Neural cell (in vitro differentiated cells): ENCODE measurements around the gene KRTAP5-2. TPM values are rescaled to one million over a fixed set of nuclear protein-coding genes. Genes with fewer than 3 reads are reported as not detected.

Experiments used
- H2AFZ ChIP-seq: fragments of 200-600, 300-800 bp; sonication (generic), shearing (Covaris generic); 2 replicates; pipeline ENCODE4 v1.6.0; 2014; ENCODE audit warnings: low read depth, mild to moderate bottlenecking, antibody characterized with exemption, low read length, moderate library complexity
- H3F3A ChIP-seq: fragments of 200-600 bp; shearing (Covaris generic); 2 replicates; pipeline ENCODE4 v1.6.1; 2016; ENCODE audit warnings: mild to moderate bottlenecking, moderate library complexity, mixed read lengths, antibody characterized with exemption, low read length; ENCODE audit not compliant: insufficient read depth, poor library complexity, severe bottlenecking
- H3K27ac ChIP-seq: fragments of 200-600, 300-800 bp; sonication (generic), shearing (Covaris generic); 2 replicates; pipeline ENCODE4 v1.5.1; 2014; ENCODE audit warnings: mild to moderate bottlenecking, low read length, moderate library complexity
- H3K27me3 ChIP-seq: fragments of 300-800, 200-600 bp; sonication (generic), shearing (Covaris generic); 2 replicates; pipeline ENCODE4 v1.6.0; 2014; ENCODE audit warnings: mild to moderate bottlenecking, low read depth, low read length, moderate library complexity; ENCODE audit not compliant: insufficient read depth
- H3K36me3 ChIP-seq: fragments of 300-800, 200-600 bp; sonication (generic), shearing (Covaris generic); 2 replicates; pipeline ENCODE4 v1.5.1; 2014; ENCODE audit warnings: mild to moderate bottlenecking, antibody characterized with exemption, low read length, moderate library complexity; ENCODE audit not compliant: insufficient read depth
- H3K4me2 ChIP-seq: fragments of 300-800, 200-600 bp; sonication (generic), shearing (Covaris generic); 2 replicates; pipeline ENCODE4 v1.6.0; 2014; ENCODE audit warnings: mild to moderate bottlenecking, low read length
- H3K4me3 ChIP-seq: fragments of 300-800, 200-600 bp; sonication (generic), shearing (Covaris generic); 2 replicates; pipeline ENCODE4 v1.5.1; 2014; ENCODE audit warnings: mild to moderate bottlenecking, low read length, moderate library complexity
- H3K79me2 ChIP-seq: fragments of 200-600 bp; shearing (Covaris generic); replicated peaks from 2 replicates; pipeline ENCODE4 v1.6.0; 2014; ENCODE audit warnings: mild to moderate bottlenecking, low read length, moderate library complexity; ENCODE audit not compliant: insufficient read depth
- H3K9ac ChIP-seq: fragments of 300-800, 200-600 bp; sonication (generic), shearing (Covaris generic); 2 replicates; pipeline ENCODE4 v1.6.1; 2016; ENCODE audit warnings: mild to moderate bottlenecking, low read length, mixed read lengths
- H3K9me2 ChIP-seq: fragments of 200-600 bp; shearing (Covaris generic); 2 replicates; pipeline ENCODE4 v1.6.1; 2016; ENCODE audit warnings: mild to moderate bottlenecking, low read length, mixed read lengths; ENCODE audit not compliant: insufficient read depth
- H3K9me3 ChIP-seq: fragments of 200-600, 300-800 bp; sonication (generic), shearing (Covaris generic); 2 replicates; pipeline ENCODE4 v1.6.1; 2016; ENCODE audit warnings: mild to moderate bottlenecking, mixed run types, low read length, moderate library complexity, mixed read lengths
- H4K20me1 ChIP-seq: fragments of 200-600 bp; shearing (Covaris generic); 2 replicates; pipeline ENCODE4 v1.6.1; 2016; ENCODE audit warnings: mild to moderate bottlenecking, mixed run types; ENCODE audit not compliant: insufficient read depth
- EP300 ChIP-seq: fragments of 450-650 bp; conservative IDR thresholded peaks from 2 replicates; pipeline ENCODE4 v1.6.1; 2014; ENCODE audit warnings: antibody characterized with exemption, mild to moderate bottlenecking, moderate library complexity; ENCODE audit not compliant: poor library complexity, severe bottlenecking
- EZH2 ChIP-seq: fragments of 200-600, 300-800 bp; shearing (Covaris generic), sonication (generic); IDR thresholded peaks from 2 replicates; pipeline ENCODE4 v1.6.1; 2014; ENCODE audit warnings: antibody characterized with exemption, low read length, borderline replicate concordance, mild to moderate bottlenecking; ENCODE audit not compliant: insufficient read depth, poor library complexity, severe bottlenecking
- MXI1 ChIP-seq: fragments of 450-650 bp; conservative IDR thresholded peaks from 2 replicates; pipeline ENCODE4 v1.6.1; 2014; ENCODE audit warnings: antibody characterized with exemption, mild to moderate bottlenecking; ENCODE audit not compliant: poor library complexity, severe bottlenecking
- POLR2AphosphoS5 ChIP-seq: IDR thresholded peaks from 2 replicates; pipeline ENCODE4 v1.6.1; 2012
- RAD21 ChIP-seq: fragments of 450-650 bp; conservative IDR thresholded peaks from 2 replicates; pipeline ENCODE4 v1.6.1; 2014; ENCODE audit warnings: antibody characterized with exemption, mild to moderate bottlenecking, moderate library complexity
- SMC3 ChIP-seq: fragments of 450-650 bp; conservative IDR thresholded peaks from 2 replicates; pipeline ENCODE4 v1.6.1; 2014; ENCODE audit warnings: antibody characterized with exemption, mild to moderate bottlenecking, moderate library complexity; ENCODE audit not compliant: poor library complexity
- TAF1 ChIP-seq: IDR thresholded peaks from 2 replicates; pipeline ENCODE4 v1.6.1; 2012; ENCODE audit warnings: low read depth
- polyA plus RNA-seq: library from polyadenylated mRNA; depleted of rRNA; stranded (reverse); fragments of >200 nt; gene quantifications from 2 replicates; pipeline ENCODE4 v1.2.3, GENCODE V29; 2014
- TF ChIP-seq, protein P1 (sequence below): fragments of 450-650 bp; IDR thresholded peaks from 2 replicates; pipeline ENCODE4 v1.5.1; 2014; ENCODE audit warnings: antibody characterized with exemption, mild to moderate bottlenecking, moderate library complexity; ENCODE audit not compliant: poor library complexity, severe bottlenecking
- TF ChIP-seq, protein P2 (sequence below): IDR thresholded peaks from 2 replicates; pipeline ENCODE4 v1.6.1; 2012; ENCODE audit warnings: borderline replicate concordance

The KRTAP5-2 gene
- polyA plus RNA-seq, 1 donor from 2014 or later = not detected

DNA sequence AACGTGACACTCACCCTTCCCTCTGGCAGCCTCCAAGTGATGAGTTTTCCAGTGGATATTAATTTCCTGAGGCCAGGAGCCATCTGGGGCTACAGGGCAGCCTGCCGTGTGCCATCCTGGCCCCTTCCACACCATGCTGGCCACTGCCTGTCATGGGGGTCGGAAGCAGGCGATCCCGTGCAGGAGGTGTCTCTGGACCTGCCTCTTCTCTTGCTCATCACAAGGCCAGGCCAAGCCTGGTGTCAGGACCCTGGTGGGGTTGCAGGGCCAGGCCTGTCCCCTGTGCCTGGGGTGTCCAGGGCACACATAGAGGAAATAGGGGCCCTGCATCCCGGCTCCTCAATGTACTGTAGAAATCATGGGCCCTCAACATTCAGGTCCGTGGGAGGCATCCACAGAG, 6.6 kb upstream of the KRTAP5-2 start:
- H3K4me2 ChIP-seq = no peak overlapping the region
- TF ChIP-seq SMC3 (no peak), EZH2 (no peak), RAD21 (no peak), TAF1 (no peak), POLR2AphosphoS5 (no peak), MXI1 (no peak), EP300 (no peak)
- TF ChIP-seq, protein P1, sequence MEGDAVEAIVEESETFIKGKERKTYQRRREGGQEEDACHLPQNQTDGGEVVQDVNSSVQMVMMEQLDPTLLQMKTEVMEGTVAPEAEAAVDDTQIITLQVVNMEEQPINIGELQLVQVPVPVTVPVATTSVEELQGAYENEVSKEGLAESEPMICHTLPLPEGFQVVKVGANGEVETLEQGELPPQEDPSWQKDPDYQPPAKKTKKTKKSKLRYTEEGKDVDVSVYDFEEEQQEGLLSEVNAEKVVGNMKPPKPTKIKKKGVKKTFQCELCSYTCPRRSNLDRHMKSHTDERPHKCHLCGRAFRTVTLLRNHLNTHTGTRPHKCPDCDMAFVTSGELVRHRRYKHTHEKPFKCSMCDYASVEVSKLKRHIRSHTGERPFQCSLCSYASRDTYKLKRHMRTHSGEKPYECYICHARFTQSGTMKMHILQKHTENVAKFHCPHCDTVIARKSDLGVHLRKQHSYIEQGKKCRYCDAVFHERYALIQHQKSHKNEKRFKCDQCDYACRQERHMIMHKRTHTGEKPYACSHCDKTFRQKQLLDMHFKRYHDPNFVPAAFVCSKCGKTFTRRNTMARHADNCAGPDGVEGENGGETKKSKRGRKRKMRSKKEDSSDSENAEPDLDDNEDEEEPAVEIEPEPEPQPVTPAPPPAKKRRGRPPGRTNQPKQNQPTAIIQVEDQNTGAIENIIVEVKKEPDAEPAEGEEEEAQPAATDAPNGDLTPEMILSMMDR = no peak
- TF ChIP-seq, protein P2, sequence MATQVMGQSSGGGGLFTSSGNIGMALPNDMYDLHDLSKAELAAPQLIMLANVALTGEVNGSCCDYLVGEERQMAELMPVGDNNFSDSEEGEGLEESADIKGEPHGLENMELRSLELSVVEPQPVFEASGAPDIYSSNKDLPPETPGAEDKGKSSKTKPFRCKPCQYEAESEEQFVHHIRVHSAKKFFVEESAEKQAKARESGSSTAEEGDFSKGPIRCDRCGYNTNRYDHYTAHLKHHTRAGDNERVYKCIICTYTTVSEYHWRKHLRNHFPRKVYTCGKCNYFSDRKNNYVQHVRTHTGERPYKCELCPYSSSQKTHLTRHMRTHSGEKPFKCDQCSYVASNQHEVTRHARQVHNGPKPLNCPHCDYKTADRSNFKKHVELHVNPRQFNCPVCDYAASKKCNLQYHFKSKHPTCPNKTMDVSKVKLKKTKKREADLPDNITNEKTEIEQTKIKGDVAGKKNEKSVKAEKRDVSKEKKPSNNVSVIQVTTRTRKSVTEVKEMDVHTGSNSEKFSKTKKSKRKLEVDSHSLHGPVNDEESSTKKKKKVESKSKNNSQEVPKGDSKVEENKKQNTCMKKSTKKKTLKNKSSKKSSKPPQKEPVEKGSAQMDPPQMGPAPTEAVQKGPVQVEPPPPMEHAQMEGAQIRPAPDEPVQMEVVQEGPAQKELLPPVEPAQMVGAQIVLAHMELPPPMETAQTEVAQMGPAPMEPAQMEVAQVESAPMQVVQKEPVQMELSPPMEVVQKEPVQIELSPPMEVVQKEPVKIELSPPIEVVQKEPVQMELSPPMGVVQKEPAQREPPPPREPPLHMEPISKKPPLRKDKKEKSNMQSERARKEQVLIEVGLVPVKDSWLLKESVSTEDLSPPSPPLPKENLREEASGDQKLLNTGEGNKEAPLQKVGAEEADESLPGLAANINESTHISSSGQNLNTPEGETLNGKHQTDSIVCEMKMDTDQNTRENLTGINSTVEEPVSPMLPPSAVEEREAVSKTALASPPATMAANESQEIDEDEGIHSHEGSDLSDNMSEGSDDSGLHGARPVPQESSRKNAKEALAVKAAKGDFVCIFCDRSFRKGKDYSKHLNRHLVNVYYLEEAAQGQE = no peak

DNA sequence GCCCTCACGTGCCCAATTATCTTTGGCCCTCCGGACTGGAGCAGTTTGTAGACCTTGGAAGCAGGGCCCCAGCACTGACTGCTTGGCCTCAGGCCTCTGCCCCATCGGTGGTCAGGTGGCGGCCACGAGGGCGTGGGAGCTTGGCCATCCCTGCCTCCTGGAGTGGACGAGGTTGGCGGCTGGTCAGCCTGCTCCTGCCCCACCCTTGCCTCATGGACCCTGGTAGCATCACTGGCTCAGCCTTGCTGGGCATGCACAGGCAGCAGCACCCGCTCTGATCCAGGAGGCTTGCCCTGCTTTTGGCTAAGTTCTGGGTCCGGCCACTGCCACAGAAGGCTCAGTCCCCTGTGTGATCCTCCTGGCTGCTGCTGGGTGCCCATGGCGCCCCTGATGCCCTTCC, 6.1 kb upstream of the KRTAP5-2 start:
- Histone ChIP-seq H3K9me2 (no peaks in the 10 kb centered on the region), H3K27me3 (no peaks in the 10 kb centered on the region), H4K20me1 (no peaks in the 10 kb centered on the region), H3K27ac (no peak overlapping the region), H2AFZ (no peak overlapping the region), H3K9ac (no peak overlapping the region), H3K9me3 (no peaks in the 10 kb centered on the region), H3K4me3 (no peak overlapping the region), H3K4me2 (no peak overlapping the region), H3K79me2 (no peaks in the 10 kb centered on the region), H3F3A (no peaks in the 10 kb centered on the region), H3K36me3 (no peaks in the 10 kb centered on the region)
- TF ChIP-seq EZH2 = no peak
- no peak for TF ChIP-seq POLR2AphosphoS5
- TF ChIP-seq RAD21 = no peak
- no peak for TF ChIP-seq MXI1
- TF ChIP-seq EP300 = no peak
- no peak for TF ChIP-seq SMC3
- TF ChIP-seq, protein P2 = no peak
- TF ChIP-seq, protein P1 = no peak
- TF ChIP-seq TAF1 = no peak

More for the DNA sequence above, 6.6 kb upstream of the KRTAP5-2 start:
- no peak overlapping the region for H3K27ac ChIP-seq
- no peak overlapping the region for H3K9ac ChIP-seq
- no peak overlapping the region for H2AFZ ChIP-seq
- H3K27me3 ChIP-seq = no peaks in the 10 kb centered on the region
- H3K36me3 ChIP-seq = no peaks in the 10 kb centered on the region
- H3K79me2 ChIP-seq = no peaks in the 10 kb centered on the region
- no peaks in the 10 kb centered on the region for H3F3A ChIP-seq
- H3K9me2 ChIP-seq = no peaks in the 10 kb centered on the region
- H3K9me3 ChIP-seq = no peaks in the 10 kb centered on the region
- no peaks in the 10 kb centered on the region for H4K20me1 ChIP-seq
- H3K4me3 ChIP-seq = no peak overlapping the region
